GM12873 (cell line): ENCODE results near the gene FNDC3A.

Experiments
- TF ChIP-seq, protein P1 (sequence below): IDR thresholded peaks from 2 replicates; pipeline ENCODE4 v1.5.1; 2012; ENCODE audit warnings: low read depth, mild to moderate bottlenecking, moderate library complexity, low read length, control low read depth; ENCODE audit not compliant: insufficient read depth; ENCODE audit errors: missing control alignments

FNDC3A gene

GRCh38 chr13:49098198-49098597 is 122.5 kb downstream of the FNDC3A start:
- TF ChIP-seq, protein P1, sequence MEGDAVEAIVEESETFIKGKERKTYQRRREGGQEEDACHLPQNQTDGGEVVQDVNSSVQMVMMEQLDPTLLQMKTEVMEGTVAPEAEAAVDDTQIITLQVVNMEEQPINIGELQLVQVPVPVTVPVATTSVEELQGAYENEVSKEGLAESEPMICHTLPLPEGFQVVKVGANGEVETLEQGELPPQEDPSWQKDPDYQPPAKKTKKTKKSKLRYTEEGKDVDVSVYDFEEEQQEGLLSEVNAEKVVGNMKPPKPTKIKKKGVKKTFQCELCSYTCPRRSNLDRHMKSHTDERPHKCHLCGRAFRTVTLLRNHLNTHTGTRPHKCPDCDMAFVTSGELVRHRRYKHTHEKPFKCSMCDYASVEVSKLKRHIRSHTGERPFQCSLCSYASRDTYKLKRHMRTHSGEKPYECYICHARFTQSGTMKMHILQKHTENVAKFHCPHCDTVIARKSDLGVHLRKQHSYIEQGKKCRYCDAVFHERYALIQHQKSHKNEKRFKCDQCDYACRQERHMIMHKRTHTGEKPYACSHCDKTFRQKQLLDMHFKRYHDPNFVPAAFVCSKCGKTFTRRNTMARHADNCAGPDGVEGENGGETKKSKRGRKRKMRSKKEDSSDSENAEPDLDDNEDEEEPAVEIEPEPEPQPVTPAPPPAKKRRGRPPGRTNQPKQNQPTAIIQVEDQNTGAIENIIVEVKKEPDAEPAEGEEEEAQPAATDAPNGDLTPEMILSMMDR: no peak

- TF ChIP-seq, protein P1: peak; percentile 31
Observed at GRCh38 chr13:49098771-49099512, 123.2 kb downstream of the FNDC3A start.

- TF ChIP-seq, protein P1: no peak
Observed at GRCh38 chr13:49099513-49099877, 123.8 kb downstream of the FNDC3A start.

- TF ChIP-seq, protein P1: no peak
Observed at GRCh38 chr13:49100637-49101570, 125.2 kb downstream of the FNDC3A start.

GRCh38 chr13:49108196-49108595 is 132.5 kb downstream of the FNDC3A start:
- TF ChIP-seq, protein P1: no peak

- TF ChIP-seq, protein P1: no peak
Observed at GRCh38 chr13:49110122-49110912, 134.6 kb downstream of the FNDC3A start.

DNA sequence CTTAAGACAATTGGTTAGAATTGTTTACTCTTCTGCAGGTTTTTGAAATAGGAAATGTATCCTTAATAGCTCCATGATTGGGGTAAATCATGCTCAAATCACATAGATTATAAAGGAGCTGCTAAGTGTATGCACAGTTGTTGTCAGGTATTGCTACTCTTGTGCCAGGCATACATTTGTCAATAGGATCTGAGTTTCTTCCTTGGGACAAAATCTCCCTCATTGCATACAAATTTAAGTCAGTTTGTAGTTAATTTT is 135.1 kb downstream of the FNDC3A start:
- TF ChIP-seq, protein P1: no peak
